ENCODE measurements around the gene NFE2.

GRCh38 chr12:54287261-54288157 lies 13.3 kb downstream of the NFE2 start:
- no peak for TF ChIP-seq CTCF (IDR thresholded peaks at IDR 0.05)
- TF ChIP-seq POLR2A (IDR thresholded peaks at IDR 0.05) = no peak

All from tibial nerve (tissue), 3 donors.